H9 (cell line): ENCODE data around the gene GALNT17. TPM values are rescaled to one million over a fixed set of nuclear protein-coding genes. Genes with fewer than 3 reads are reported as not detected.

ENCODE experiments used
- DNase-seq: peaks from one replicate; pipeline ENCODE4 v3.0.0-alpha.2; 2017
- H2AFZ ChIP-seq: one replicate; pipeline ENCODE4 v1.6.1; 2013; ENCODE audit warnings: mild to moderate bottlenecking, low read length, control low read depth, moderate library complexity
- H2AK5ac ChIP-seq: 2 replicates; pipeline ENCODE4 v1.6.1; 2013; ENCODE audit warnings: low read length, control low read depth, mixed read lengths; ENCODE audit not compliant: insufficient read length
- H2BK120ac ChIP-seq: one replicate; pipeline ENCODE4 v1.6.1; 2013; ENCODE audit warnings: low read depth, mild to moderate bottlenecking, low read length, control low read depth, inconsistent platforms; ENCODE audit not compliant: poor library complexity, severe bottlenecking
- H2BK12ac ChIP-seq: 2 replicates; pipeline ENCODE4 v1.6.1; 2013; ENCODE audit warnings: low read length, control low read depth, mixed read lengths, low read depth; ENCODE audit not compliant: insufficient read length
- H2BK15ac ChIP-seq: 2 replicates; pipeline ENCODE4 v1.6.1; 2013; ENCODE audit warnings: low read depth, low read length, control low read depth
- H2BK20ac ChIP-seq: one replicate; pipeline ENCODE4 v1.6.1; 2013; ENCODE audit warnings: low read depth, mild to moderate bottlenecking, low read length, control low read depth, inconsistent platforms; ENCODE audit not compliant: poor library complexity, severe bottlenecking
- H2BK5ac ChIP-seq: 2 replicates; pipeline ENCODE4 v1.6.1; 2013; ENCODE audit warnings: low read length, control low read depth, mixed read lengths; ENCODE audit not compliant: insufficient read length
- H3K14ac ChIP-seq: 2 replicates; pipeline ENCODE4 v1.6.1; 2013; ENCODE audit warnings: low read length, control low read depth; ENCODE audit not compliant: insufficient read depth
- H3K18ac ChIP-seq: 2 replicates; pipeline ENCODE4 v1.6.1; 2013; ENCODE audit warnings: low read depth, mild to moderate bottlenecking, mixed read lengths, low read length, control low read depth; ENCODE audit not compliant: insufficient read length
- H3K23ac ChIP-seq: 2 replicates; pipeline ENCODE4 v1.6.1; 2013; ENCODE audit warnings: low read length, control low read depth, mixed read lengths, low read depth; ENCODE audit not compliant: insufficient read length
- H3K23me2 ChIP-seq: 2 replicates; pipeline ENCODE4 v1.6.1; 2013; ENCODE audit warnings: low read depth, mild to moderate bottlenecking, mixed read lengths, low read length, control low read depth; ENCODE audit not compliant: insufficient read length, poor library complexity, severe bottlenecking
- H3K27ac ChIP-seq: 2 replicates; pipeline ENCODE4 v1.5.1; 2013; ENCODE audit warnings: low read length, control low read depth, mixed read lengths, low read depth; ENCODE audit not compliant: insufficient read length
- H3K27me3 ChIP-seq: 2 replicates; pipeline ENCODE4 v1.6.1; 2013; ENCODE audit warnings: low read length, control low read depth, inconsistent platforms; ENCODE audit not compliant: insufficient read depth
- H3K4ac ChIP-seq: 2 replicates; pipeline ENCODE4 v1.6.1; 2013; ENCODE audit warnings: low read depth, mild to moderate bottlenecking, control low read depth, inconsistent platforms, low read length, moderate library complexity
- H3K4me1 ChIP-seq: 2 replicates; pipeline ENCODE4 v1.6.1; 2013; ENCODE audit warnings: low read length, control low read depth, inconsistent platforms; ENCODE audit not compliant: insufficient read depth
- H3K4me2 ChIP-seq: 2 replicates; pipeline ENCODE4 v1.6.1; 2013; ENCODE audit warnings: low read length, control low read depth, mixed read lengths; ENCODE audit not compliant: insufficient read length, insufficient read depth
- H3K56ac ChIP-seq: 2 replicates; pipeline ENCODE4 v1.6.1; 2013; ENCODE audit warnings: low read depth, mild to moderate bottlenecking, mixed read lengths, low read length, control low read depth; ENCODE audit not compliant: insufficient read length
- H3K79me1 ChIP-seq: 2 replicates; pipeline ENCODE4 v1.6.1; 2013; ENCODE audit warnings: low read depth, mild to moderate bottlenecking, moderate library complexity, low read length, control low read depth, inconsistent platforms; ENCODE audit not compliant: insufficient read depth, poor library complexity, severe bottlenecking
- H3K79me2 ChIP-seq: 2 replicates; pipeline ENCODE4 v1.6.1; 2013; ENCODE audit warnings: low read length, control low read depth, inconsistent platforms; ENCODE audit not compliant: insufficient read depth
- H3K9ac ChIP-seq: 2 replicates; pipeline ENCODE4 v1.6.1; 2013; ENCODE audit warnings: low read length, control low read depth, mixed read lengths; ENCODE audit not compliant: insufficient read length; ENCODE audit errors: extremely low read depth
- H3K9me3 ChIP-seq: one replicate; pipeline ENCODE4 v1.6.1; 2013; ENCODE audit warnings: low read depth, low read length, inconsistent platforms; ENCODE audit not compliant: control insufficient read depth
- H3T11ph ChIP-seq: one replicate; pipeline ENCODE4 v1.6.1; 2013; ENCODE audit warnings: mild to moderate bottlenecking, low read length, control low read depth, inconsistent platforms
- H4K20me1 ChIP-seq: one replicate; pipeline ENCODE4 v1.6.1; 2013; ENCODE audit not compliant: control insufficient read depth, insufficient read length, insufficient read depth
- H4K5ac ChIP-seq: 2 replicates; pipeline ENCODE4 v1.6.1; 2013; ENCODE audit warnings: low read depth, mild to moderate bottlenecking, mixed read lengths, low read length, control low read depth; ENCODE audit not compliant: insufficient read length
- H4K8ac ChIP-seq: replicated peaks from 2 replicates; pipeline ENCODE4 v1.6.1; 2013; ENCODE audit warnings: low read length, control low read depth, mixed read lengths, low read depth; ENCODE audit not compliant: insufficient read length
- H4K91ac ChIP-seq: 2 replicates; pipeline ENCODE4 v1.6.1; 2013; ENCODE audit warnings: low read depth, mild to moderate bottlenecking, moderate library complexity, mixed read lengths, low read length, control low read depth; ENCODE audit not compliant: insufficient read length
- H3K27ac Mint-ChIP-seq, 3 experiments: 2 replicates in 2 of 3; 3 replicates in 1 of 3; pipeline ENCODE4 v1.8.0; 2020 to 2021; ENCODE audit warnings: mixed read lengths in 3 of 3, mild to moderate bottlenecking in 1 of 3, moderate library complexity in 1 of 3
- H3K27me3 Mint-ChIP-seq: 2 replicates; pipeline ENCODE4 v1.8.0; 2021; ENCODE audit warnings: low read depth, mild to moderate bottlenecking, moderate library complexity, mixed read lengths
- H3K36me3 Mint-ChIP-seq, 3 experiments: 2 replicates in 2 of 3; 3 replicates in 1 of 3; pipeline ENCODE4 v1.8.0; 2020 to 2021; ENCODE audit warnings: low read depth in 3 of 3, mixed read lengths in 3 of 3; ENCODE audit not compliant: insufficient read depth in 1 of 3
- H3K4me1 Mint-ChIP-seq, 2 experiments: 2 replicates each; pipeline ENCODE4 v1.8.0; 2020; ENCODE audit warnings: mixed read lengths in 2 of 2
- H3K4me3 Mint-ChIP-seq, 2 experiments: 2 replicates in 1 of 2; 3 replicates in 1 of 2; pipeline ENCODE4 v1.8.0; 2020 to 2021; ENCODE audit warnings: mild to moderate bottlenecking in 2 of 2, mixed read lengths in 2 of 2, moderate library complexity in 1 of 2
- H3K9me3 Mint-ChIP-seq, 2 experiments: 2 replicates in 1 of 2; 3 replicates in 1 of 2; pipeline ENCODE4 v1.8.0; 2020; ENCODE audit warnings: mild to moderate bottlenecking in 2 of 2, mixed read lengths in 2 of 2, moderate library complexity in 1 of 2
- WGBS: extraction: QIAGEN DNeasy Blood & Tissue Kit; methylation state at CpG from one replicate; pipeline ENCODE4 v1.1.7; 2013; ENCODE audit warnings: missing lambda C conversion rate, low lambda C conversion rate, mixed read lengths; ENCODE audit not compliant: insufficient read length; ENCODE audit errors: extremely low coverage; 5-methylcytosine and 5-hydroxymethylcytosine counted together
- total RNA-seq: library from RNA; stranded (reverse); gene quantifications from 2 replicates; pipeline ENCODE4 v1.2.1, GENCODE V29; 2021
- TF ChIP-seq, protein P1 (sequence below): fragments of 200-600 bp; sonication (generic); conservative IDR thresholded peaks from 3 replicates; pipeline ENCODE4 v1.8.0; 2021; ENCODE audit warnings: antibody characterized with exemption, mild to moderate bottlenecking

Gene GALNT17
- total RNA-seq, 1 experiment from 2014 or later: 43.2 TPM

DNA sequence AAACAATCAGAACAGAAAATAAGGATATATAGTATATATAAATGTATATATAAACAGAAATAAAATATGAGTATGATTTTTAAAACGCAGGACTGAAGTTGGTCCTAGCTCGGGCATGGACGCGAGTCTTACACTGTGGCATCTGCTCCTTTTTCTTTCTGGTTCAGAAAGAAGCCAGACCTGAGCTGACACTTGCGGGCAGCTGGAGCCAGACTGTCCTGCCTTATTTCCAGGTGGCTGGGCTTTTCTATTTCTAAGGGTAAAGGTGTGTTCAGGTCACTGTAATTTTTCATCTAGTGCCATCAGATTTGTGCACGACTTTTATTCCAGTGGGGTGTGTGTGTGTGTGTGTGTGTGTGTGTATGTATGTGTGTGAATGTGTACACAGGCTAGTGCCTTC, 166.4 kb downstream of the GALNT17 start:
- H3K79me2 ChIP-seq: peaks cover 6% of the 10 kb centered on the region; the same call in 1 of the 2 replicates

More for the DNA sequence above, 166.4 kb downstream of the GALNT17 start:
- DNase-seq: no peak
- Histone ChIP-seq H3K23ac (no peak overlapping the region), H4K5ac (no peak overlapping the region), H3K14ac (no peak overlapping the region), H2BK5ac (no peak overlapping the region), H3K27me3 (no peaks in the 10 kb centered on the region), H4K20me1 (no peaks in the 10 kb centered on the region), H3T11ph (no peak overlapping the region), H2BK15ac (no peak overlapping the region), H3K27ac (no peak overlapping the region), H2BK120ac (no peak overlapping the region), H3K18ac (no peak overlapping the region), H3K79me1 (peaks cover 14% of the 10 kb centered on the region), H3K4ac (no peak overlapping the region), H3K23me2 (no peaks in the 10 kb centered on the region), H3K56ac (no peak overlapping the region), H2AFZ (no peak overlapping the region), H3K4me1 (no peaks in the 10 kb centered on the region), H4K91ac (no peak overlapping the region), H2BK20ac (no peak overlapping the region), H3K9ac (no peak overlapping the region), H2BK12ac (no peak overlapping the region), H3K9me3 (no peaks in the 10 kb centered on the region), H2AK5ac (no peak overlapping the region), H3K4me2 (no peak overlapping the region), H4K8ac (no peak overlapping the region)
- Mint-ChIP-seq H3K4me3 (no peak overlapping the region), H3K36me3 (peaks cover 0 to 4% (median 2%) of the 10 kb centered on the region in 3 experiments; a peak in 4 of 7 replicates), H3K9me3 (peaks cover 0 to under 1% of the 10 kb centered on the region in 2 experiments; a peak in 1 of 5 replicates), H3K27ac (peak overlapping the region in 2 of 3 experiments; percentile 24 to 36; a peak in 2 of 7 replicates), H3K4me1 (peaks cover 22% of the 10 kb centered on the region in 2 experiments), H3K27me3 (no peaks in the 10 kb centered on the region)
- no CpG with 5 or more reads among the region's 6 CpGs for WGBS
- TF ChIP-seq, protein P1, sequence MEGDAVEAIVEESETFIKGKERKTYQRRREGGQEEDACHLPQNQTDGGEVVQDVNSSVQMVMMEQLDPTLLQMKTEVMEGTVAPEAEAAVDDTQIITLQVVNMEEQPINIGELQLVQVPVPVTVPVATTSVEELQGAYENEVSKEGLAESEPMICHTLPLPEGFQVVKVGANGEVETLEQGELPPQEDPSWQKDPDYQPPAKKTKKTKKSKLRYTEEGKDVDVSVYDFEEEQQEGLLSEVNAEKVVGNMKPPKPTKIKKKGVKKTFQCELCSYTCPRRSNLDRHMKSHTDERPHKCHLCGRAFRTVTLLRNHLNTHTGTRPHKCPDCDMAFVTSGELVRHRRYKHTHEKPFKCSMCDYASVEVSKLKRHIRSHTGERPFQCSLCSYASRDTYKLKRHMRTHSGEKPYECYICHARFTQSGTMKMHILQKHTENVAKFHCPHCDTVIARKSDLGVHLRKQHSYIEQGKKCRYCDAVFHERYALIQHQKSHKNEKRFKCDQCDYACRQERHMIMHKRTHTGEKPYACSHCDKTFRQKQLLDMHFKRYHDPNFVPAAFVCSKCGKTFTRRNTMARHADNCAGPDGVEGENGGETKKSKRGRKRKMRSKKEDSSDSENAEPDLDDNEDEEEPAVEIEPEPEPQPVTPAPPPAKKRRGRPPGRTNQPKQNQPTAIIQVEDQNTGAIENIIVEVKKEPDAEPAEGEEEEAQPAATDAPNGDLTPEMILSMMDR: no peak
